ENCODE measurements around the gene KLHDC8A.
"Not testable (repeated sequence)": the region's sequence is repeated elsewhere in the genome, so short reads cannot be mapped to it uniquely, and the experiment has no call there.

Gene KLHDC8A

DNA sequence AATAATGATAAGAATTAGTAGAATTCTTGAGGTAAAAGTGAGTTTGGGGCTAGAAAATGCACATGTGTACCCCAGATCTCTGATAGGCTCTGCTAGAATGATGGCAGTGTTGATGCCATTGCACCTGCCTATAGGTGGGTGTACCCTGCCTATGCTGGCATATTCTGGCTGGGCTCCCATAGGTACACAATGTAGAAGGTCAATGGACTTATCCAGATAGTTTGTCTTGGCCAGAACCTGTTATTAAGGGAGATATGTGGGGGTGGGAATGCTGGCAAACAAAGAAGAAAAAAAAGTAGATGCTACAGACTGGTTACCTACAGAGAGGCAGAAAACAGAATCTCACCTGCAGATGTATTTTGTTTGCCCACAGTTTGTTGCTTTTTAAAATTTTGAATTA lies 14.1 kb upstream of the KLHDC8A start:
- peak; percentile 32 for DNase-seq

GRCh38 chr1:205369701-205370123 lies 13.0 kb upstream of the KLHDC8A start:
- peak; percentile 22 for DNase-seq

- no peak for DNase-seq
These were observed 11.8 kb upstream of the KLHDC8A start for GRCh38 chr1:205368478-205368877.

GRCh38 chr1:205365945-205366463 lies 9.3 kb upstream of the KLHDC8A start:
- peak; percentile 70 for DNase-seq

DNA sequence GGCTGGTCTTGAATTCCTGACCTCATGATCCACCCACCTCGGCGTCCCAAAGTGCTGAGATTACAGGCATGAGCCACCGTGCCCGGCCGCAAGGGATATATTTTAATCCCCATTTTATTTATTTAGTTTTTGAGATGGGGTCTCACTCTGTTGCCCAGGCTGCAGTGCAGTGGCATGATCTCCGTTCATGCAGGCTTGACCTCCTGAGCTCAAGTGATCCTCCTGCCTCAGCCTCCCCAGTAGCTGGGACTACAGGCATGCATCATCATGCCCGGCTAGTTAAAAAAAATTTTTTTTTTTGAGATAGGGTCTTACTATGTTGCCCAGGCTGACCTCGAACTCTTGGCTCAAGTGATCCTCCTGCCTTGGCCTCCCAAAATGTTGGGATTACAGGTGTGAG lies 8.4 kb upstream of the KLHDC8A start:
- not testable (repeated sequence) for DNase-seq

DNA sequence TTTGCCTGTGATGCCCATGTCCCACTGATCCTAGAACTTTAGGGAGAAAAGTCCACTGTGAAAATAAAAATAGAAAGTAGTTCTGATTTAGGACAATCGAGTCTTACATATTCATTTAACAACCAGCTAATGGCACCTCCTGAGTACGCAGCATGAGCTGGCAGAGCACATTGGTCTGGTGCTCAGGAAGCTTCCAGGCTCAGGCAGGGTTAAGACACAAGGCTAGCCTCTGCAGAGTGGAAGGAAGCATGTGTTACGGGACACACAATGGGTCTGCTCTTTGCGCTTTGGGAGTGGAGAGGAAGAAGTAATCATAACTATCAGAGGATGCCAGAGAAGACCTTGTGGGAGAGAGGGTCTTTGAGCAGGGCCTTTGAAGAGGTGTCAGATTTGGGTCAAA lies 4.2 kb upstream of the KLHDC8A start:
- DNase-seq, result no peak

- peak; percentile 85 for DNase-seq
These were observed 3.2 kb upstream of the KLHDC8A start for GRCh38 chr1:205359771-205360565.

- no peak for DNase-seq
These were observed 1.9 kb upstream of the KLHDC8A start for GRCh38 chr1:205358579-205358978.

- DNase-seq, result no peak
These were observed 845 bp upstream of the KLHDC8A start for GRCh38 chr1:205357567-205357966.

DNA sequence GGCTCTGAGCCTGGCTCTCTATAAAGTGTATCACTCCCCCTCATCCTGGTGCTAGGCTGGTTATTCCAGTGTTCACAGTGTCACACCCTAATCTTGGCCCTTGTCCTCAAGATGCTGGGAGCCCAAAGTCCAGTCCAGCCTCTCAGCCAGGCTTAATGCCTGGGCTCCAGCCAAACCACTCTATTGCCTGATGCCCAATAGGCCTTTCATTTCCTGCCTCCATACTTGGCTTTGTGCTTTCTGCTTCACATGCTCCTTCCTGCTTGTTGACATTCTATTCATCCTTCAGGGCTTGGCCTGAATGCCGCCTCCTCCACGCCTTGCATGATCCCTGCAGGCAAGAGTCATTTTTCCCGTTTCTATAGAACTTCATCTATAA lies 1.7 kb downstream of the KLHDC8A start:
- DNase-seq, result peak; percentile 77

DNA sequence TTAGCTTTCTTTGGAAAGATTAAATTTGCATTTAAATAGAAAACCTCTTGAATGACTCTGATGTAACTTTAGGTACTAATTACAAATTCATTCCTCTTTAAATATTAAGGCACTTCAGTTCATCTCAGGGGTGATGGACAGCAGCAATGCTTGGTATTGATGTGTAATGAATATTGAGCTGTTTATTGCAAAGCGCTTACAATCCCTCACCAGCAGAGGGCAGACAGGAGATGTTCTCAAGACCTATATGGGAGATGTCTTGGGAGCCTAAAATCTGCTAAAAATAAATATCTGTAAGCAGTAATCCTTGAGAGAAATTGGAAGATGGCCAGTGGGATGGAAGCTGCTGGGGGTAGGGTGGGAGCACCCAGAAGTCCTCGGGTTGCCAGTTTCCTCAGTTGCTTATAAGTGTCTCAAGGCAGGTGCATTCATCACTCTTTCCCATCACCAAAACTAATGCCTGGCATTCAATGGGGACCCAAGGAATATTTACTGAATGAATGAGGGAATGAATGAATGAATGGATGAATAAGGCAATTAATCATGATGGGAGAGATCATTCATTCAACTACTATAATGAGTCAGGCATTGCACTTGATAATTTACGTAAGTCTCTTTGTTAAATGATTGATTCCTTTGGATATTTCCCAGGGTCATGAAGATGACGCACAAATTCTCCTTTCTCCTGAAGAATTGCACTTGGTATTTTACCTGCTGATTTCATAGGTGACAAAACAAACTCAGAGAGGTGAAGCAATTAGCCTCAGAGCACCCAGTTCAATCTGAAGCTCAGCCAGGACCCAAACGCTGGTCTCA lies 2.3 kb downstream of the KLHDC8A start:
- no peak for DNase-seq

DNA sequence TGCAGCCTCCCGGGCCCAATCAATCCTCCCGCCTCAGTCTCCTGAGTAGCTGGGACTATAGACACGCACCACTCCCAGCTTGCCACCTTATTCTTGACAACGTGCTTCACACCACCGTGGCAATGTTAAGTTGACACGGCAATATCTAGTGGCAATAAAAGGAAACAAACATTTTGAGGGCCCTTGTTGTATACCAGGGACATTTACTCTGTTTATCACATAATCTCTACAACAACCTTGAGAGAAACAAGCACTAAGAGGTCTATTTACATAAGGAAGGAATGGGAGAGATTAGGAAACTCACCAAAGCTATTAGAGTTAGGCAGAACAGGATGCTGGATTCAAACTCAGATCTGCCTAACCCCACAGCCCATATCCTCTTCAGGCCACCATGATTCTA lies 3.1 kb downstream of the KLHDC8A start:
- peak; percentile 44 for DNase-seq

- no peak for DNase-seq
These were observed 3.5 kb downstream of the KLHDC8A start for GRCh38 chr1:205353191-205353590.

DNA sequence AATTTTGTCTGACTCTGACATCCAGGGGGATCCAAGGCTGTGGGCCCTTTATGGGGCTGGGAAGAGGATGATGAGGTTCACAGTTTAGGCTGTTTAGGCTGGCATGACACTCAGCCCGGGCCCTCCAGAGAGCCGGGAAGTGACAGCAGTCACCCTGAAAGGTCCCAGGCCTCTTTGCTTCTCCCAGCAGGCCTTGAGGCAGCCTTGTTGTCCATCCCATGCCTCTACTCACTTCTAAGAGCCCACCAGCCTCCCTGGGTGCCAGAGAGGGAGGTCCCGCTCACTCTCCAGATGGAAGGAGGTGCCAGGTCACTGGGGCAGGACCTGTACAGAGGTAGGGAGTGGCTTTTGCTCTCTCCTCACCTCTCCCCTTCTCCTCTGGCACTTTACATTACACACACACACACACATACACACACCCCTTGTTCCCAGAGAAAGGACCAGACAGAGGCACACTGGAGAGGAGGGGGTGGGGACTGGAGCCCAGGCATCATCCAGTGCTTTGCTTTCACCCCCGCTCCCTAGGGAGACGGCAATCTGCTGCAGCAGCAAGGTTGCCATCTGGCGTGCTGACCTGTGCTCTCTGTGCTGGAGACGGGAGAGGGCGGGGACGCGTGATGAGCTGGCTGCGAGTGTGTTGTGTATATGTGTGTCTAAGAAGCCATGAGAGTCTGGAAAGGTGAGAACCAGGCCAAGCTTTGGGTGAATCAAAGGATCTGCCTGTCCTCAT lies 4.6 kb downstream of the KLHDC8A start:
- DNase-seq, result peak; percentile 96

DNA sequence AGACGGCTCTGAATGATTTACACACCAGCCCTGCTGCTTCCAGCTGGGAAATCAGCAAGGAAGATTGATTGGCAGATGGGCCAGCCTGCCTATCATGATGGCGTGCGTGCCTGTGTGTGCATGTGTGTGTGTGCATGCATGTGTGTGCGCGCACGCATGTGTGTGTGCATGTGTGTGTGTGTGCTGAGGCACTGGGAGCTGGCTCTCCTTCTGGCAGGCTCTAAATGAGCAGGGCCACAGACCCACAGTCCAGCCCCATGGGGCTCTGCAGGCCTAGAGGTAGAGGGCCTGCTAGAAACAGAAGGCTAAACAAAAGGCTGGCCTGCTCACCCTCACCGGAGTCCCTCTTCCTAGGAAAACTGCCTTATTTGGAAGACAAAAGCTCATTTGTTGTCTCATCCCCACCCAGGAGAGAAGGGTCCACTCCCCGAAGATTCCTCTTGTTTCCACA lies 6.0 kb downstream of the KLHDC8A start:
- DNase-seq, result no peak

DNA sequence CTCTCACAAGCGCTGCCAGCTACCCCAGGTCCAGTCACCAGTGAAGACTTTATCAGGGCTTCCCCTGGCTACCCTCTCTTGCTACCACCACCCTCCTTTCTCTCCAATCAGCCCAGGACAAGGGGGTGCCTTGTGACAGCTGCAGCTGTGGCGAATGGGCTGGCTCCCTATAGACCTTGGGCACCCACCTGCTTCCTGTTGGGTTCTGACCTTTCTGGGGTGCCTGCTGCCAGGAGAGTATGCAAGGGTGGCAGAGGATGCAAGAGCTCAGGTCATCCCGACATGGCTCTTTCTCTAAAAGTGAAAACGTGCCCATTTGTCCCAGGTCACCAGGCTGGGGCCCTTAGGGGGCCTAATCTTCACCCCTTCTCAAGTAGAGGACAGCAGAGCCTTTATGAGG lies 6.6 kb downstream of the KLHDC8A start:
- no peak for DNase-seq

DNA sequence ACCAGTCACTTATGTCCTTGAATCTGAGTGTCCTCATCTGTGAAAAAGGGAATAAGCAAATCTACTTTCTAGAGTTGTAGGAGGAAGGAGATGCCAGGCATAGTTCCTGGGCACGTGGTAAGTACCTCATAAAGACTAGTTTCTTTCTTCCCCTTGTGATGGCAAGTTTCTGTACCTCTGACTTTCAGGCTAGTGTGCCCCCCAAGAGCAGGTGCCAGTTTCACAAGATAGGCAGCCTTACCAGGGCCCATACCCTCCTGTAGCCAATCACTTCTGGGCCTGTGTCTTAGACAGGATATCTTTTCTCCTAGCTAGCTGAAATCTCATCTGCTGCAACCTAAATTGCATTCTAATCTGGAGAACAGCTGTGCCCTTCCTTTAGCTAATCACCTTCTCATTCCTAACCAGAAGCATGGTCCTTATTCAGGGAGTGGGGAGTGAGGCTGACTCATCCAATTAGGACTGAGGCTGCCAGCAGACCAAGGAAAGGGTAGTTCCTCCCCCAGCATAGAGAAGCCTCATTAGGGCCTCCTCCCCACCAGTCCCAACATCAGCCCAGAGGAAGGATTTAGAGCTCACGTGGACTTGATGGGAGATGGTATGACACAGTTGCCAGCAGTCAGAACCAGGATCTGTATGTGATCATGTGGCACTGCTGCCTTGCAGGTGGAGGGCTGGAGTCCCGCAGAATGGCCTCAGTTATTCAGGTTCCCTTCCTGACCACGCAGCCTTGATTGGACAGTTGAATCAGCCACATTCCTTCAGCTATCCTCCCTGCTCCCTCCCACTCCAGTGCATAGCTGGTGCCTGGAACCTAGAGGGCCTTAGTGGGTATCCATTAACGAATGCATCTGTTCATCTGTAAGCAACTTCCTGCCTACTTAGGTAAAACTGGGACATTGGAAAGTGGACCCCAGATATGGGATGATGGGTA lies 7.9 kb downstream of the KLHDC8A start:
- no peak for DNase-seq

- peak; percentile 68 for DNase-seq
These were observed 9.7 kb downstream of the KLHDC8A start for GRCh38 chr1:205346956-205347574.

DNA sequence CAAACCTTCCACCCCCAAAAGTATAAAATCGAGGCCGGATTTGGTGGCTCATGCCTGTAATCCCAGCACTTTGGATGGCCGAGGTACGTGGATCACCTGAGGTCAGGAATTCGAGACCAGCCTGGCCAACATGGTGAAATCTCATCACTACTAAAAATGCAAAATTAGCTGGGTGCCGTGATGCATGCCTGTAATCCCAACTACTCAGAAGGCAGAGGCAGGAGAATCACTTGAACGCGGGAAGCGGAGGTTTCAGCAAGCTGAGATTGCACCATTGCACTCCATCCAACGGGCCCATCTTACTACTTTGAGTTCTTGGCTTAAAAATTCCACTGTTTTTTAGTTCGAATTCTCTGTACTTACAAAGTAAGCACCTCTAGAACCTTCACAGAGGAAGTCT lies 11.0 kb downstream of the KLHDC8A start:
- no peak for DNase-seq

- DNase-seq, result no peak
These were observed 12.4 kb downstream of the KLHDC8A start for GRCh38 chr1:205344066-205344928.
